Medulla oblongata (tissue), 1 donor: ENCODE results near the gene ABCA9.
"Not testable (repeated sequence)": the region's sequence is repeated elsewhere in the genome, so short reads cannot be mapped to it uniquely, and the experiment has no call there.

ENCODE experiments used
- DNase-seq: peaks from one replicate; pipeline ENCODE4 v3.0.0-alpha.2; 2015; ENCODE audit errors: extremely low spot score

The ABCA9 gene

DNA sequence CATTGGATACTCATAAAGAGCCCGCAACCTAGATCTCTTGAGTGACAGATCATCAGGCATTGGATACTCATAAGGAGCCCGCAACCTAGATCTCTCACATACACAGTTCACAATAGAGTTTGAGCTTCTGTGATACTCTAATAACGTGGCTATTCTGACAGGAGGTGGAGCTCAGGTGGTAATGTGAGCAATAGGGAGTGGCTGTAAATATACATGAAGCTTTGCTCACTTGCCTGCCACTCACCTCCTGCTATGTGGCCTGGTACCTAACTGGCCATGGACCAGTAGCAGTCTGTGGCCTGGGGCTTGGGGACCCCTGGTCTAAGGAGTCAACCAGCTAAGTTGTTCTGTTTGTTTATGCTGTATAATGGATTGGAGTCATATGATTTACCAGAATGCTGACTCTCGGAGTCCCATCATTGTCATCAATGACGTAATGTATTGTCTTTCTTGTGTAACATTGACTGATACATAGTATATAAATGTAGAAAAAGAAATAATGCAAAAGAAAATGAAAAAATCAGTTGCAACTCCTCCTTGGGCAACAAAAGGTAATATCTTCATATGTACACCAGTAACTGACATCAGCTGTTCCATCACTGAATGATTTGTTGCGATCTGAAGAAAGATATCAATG, 17.5 kb downstream of the ABCA9 start:
- DNase-seq: no peak

DNA sequence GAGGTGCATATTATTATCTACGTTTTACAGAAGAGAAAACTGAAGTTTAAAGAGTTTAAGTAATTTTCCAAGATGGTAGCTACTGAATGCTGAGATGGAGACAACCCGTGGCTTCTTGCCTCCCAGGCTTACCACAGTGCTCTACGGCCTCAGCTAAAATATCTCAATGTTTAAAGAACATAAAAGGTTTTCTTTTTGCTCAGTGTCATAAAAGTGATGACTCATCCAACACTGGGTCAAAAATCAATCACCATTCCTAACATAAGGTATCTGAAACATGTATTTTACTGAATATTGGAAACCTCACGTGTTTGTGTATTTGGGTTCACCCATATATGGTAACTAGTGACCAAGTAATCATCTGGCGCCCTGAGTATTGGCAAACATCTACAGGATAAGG, 18.4 kb downstream of the ABCA9 start:
- no peak for DNase-seq

GRCh38 chr17:69031839-69032238, 28.9 kb downstream of the ABCA9 start:
- no peak for DNase-seq

DNA sequence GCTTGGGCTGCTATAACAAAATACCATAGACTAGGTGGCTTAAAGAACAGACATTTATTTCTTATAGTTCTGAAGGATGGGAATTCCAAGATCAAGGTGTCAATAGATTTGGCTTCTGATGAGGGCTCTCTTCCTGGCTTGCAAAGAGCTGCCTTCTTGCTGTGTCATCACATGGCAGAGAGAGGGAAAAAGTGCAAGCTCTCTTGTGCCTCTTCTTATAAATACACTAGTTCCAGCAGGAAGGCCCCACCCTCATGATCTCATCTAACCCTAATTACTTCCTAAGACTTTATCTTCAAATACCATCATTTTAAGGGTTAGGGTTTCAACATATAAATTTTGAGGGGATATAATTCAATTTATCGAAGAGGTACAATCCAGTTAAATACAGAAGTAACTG, 30.6 kb downstream of the ABCA9 start:
- DNase-seq: no peak

DNA sequence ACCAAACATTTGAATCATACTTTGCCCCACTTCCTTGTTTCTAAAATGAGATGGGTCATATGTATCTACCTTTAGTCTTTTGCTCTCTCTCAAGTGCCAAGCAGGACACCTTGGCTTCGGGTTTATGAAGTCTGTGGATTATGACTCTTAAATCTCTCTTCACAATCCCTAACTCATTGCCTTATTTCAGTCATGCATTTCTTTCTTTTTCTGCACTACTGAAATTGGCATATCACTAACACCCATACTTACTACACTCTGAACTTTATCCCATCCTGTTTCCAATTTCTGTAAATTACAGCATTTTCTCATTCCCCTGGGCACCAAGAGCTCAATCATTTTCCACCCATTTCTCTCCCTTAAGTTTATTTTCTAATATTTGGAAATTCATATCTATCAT, 42.0 kb downstream of the ABCA9 start:
- DNase-seq: no peak

DNA sequence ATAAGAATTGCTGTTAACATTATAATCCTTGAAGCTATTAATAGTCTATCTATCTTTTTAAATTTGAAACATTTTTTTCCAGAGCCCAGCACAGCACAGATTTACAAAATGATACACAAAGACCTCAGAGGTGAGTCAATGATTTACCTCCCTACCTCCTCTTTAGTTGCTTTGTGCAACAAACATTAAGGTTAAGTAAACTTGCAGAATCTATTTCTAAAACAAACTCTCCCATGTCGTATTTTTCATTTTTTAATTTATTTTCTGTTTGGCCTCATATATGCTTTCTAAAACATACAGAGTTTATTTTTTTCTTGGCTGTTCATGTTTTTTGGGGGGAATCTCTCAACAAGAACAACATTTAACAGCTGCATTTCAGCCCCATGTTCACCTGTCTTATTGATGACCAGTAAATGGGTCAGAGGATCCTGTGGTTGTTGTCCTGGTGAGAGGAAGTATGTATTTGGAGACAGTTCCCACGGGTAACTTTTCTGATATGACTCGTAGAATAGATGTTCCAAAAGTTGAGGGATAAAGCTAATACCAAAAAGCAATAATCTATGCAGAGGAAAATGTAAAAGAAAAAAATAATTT, 42.6 kb downstream of the ABCA9 start:
- no peak for DNase-seq

- no peak for DNase-seq
Measured at GRCh38 chr17:69015631-69016030, 45.1 kb downstream of the ABCA9 start.

DNA sequence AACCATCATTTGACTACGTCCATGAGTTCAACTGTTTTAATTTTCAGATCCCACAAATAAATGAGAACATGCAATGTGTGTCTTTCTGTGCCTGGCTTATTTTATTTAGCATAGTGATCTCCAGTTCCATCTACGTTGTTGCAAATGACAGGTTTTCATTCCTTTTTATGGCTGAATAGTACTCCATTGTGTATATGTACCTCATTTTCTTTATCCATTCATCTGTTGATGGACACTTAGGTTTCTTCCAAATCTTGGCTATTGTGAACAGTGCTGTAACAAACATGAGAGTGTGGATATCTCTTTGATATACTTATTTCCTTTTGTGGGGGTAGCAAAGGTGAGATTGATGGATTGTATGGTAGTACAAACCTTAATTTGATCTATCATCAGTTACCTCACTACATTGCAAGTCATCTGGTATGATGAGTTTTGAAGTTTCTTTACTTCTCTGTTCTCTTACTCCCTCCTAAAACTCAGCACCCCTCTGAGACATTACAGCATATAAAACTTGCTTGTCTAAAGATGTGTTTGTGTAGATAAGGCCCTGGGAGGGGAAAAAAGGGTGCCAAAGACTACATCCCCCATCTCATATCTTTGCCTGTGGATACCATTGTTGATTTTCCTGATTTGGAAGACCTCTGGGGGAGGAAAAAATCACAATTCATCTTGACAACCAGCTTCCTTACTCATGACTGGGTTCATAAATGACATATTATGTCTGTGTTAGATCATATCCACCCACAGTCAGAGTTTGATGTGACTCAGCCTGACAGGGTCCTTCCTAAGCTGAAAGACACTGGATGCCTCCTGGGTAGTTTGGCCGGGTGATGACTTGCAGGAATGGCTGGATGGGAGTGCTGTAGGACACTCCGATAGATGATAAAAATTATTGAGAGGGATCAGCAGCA, 47.6 kb downstream of the ABCA9 start:
- DNase-seq: no peak

GRCh38 chr17:69009930-69010329, 50.8 kb downstream of the ABCA9 start:
- DNase-seq: no peak

GRCh38 chr17:69004759-69005158, 56.0 kb downstream of the ABCA9 start:
- not testable (repeated sequence) for DNase-seq

- DNase-seq: not testable (repeated sequence)
Measured at GRCh38 chr17:68999743-69000142, 61.0 kb downstream of the ABCA9 start.

GRCh38 chr17:68993112-68993511, 67.6 kb downstream of the ABCA9 start:
- DNase-seq: no peak

DNA sequence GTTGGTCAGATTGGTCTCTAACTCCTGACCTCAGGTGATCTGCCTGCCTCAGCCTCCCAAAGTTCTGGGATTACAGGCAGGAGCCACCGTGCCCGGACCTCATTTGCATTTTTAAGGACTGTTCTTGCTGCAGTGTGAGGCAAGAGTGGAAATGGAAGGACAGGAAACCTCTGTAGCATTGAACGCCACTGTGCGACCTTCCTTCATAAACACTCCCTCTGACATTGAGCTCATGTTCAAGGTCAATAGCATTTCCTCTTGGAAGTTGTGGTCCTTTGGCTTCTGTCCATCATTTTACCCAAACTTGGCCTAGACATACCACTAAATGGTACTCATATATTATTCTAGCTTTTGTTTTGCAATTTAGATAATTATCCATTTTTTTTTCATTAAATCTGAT, 72.8 kb downstream of the ABCA9 start:
- no peak for DNase-seq

- DNase-seq: peak; percentile 54
Measured at GRCh38 chr17:68981288-68981687, 79.4 kb downstream of the ABCA9 start.

DNA sequence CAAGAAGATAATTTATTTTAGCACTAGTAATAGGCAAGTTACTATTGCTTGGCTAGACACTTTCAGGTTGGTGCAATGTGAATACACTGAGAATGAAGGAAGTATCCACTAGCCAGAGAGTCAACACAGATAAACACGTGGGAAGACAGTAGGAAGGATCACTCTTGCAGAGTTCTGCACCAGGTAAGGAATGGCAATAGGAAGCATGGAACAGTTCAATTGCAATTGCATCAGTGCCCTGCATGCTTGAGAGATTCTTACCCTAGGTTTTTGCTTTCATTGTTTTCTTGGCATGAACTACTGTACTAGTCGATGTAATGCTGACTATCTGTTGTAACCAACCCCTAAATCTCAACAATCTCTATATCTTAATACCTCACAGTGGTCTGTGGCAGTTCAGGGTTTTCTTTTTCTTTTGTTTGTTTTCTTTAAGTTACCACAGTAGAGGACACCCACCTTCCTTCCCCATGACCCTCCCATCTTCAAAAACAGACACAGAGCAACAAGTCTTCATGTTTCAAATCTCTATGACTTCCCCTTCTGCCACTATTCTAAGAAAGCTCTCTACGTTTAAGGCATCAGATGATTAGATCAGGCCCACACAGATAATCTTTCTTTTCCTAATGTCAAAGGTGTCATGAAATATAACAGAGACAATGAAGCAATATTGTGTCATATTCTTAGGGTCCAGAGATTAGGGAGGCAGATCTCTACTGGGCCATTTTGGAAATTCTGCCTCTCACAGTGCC, 87.5 kb downstream of the ABCA9 start:
- no peak for DNase-seq

- peak; percentile 84 for DNase-seq
Measured at GRCh38 chr17:68972119-68972704, 88.5 kb downstream of the ABCA9 start.

GRCh38 chr17:68969101-68969500, 91.6 kb downstream of the ABCA9 start:
- DNase-seq: no peak

- DNase-seq: no peak
Measured at GRCh38 chr17:68963958-68964357, 96.8 kb downstream of the ABCA9 start.

DNA sequence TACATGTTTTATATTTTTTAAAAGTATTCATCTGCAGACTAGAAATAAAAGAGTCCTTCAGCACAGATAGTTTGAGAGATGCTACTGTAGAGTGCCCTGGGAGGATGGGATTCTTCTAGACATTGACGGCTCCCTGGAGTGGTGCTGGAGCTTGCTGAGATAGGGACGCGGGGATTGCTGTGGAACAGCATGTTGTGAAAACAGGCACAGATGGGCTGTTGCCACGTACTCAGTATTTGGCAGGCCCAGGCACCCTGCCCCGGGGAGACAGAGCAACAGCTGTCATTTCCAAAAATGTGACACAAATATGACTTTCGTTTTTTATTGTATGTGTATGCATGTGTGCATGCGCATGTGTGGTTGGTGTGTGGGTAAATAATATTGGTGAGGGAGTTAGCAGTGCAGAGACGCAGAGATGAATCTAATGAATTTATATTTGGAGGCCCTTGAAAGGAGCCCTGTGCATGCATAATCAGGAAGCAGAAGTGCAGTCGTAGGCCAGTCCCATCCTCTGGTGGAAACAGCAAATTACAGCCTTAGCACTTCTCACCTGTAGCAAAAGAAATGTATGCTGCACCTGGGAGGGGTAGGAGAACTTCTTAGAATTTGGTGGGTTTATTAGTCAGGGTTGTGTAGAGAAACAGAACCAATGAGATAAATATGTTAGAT, 99.4 kb downstream of the ABCA9 start:
- no peak for DNase-seq

GRCh38 chr17:68959117-68959516, 101.6 kb downstream of the ABCA9 start:
- DNase-seq: not testable (repeated sequence)

- DNase-seq: no peak
Measured at GRCh38 chr17:68957944-68958343, 102.8 kb downstream of the ABCA9 start.
